Retinal pigment epithelial cell (primary cell): Measurements from ENCODE around the gene FBXL22.

Experiments
- DNase-seq: peaks from one replicate; pipeline ENCODE4 v3.0.0-alpha.2; 2010; ENCODE audit warnings: low read depth
- H3K4me3 ChIP-seq: 2 replicates; pipeline ENCODE4 v1.5.1; 2011; ENCODE audit warnings: mild to moderate bottlenecking, low read length, control low read depth, moderate library complexity
- CTCF ChIP-seq: conservative IDR thresholded peaks from 2 replicates; pipeline ENCODE4 v1.5.1; 2011; ENCODE audit warnings: low read depth, low read length, control low read depth, inconsistent platforms

FBXL22 gene

GRCh38 chr15:63593705-63594671 lies 3.2 kb upstream of the FBXL22 start:
- no peak for DNase-seq

GRCh38 chr15:63595065-63595464 lies 2.1 kb upstream of the FBXL22 start:
- no peak for DNase-seq
- H3K4me3 ChIP-seq, result no peak overlapping the region
- TF ChIP-seq CTCF, result no peak

More at GRCh38 chr15:63593705-63594671, 3.2 kb upstream of the FBXL22 start:
- TF ChIP-seq CTCF, result no peak
- H3K4me3 ChIP-seq, result no peak overlapping the region

GRCh38 chr15:63595688-63596087 lies 1.5 kb upstream of the FBXL22 start:
- DNase-seq, result no peak
- TF ChIP-seq CTCF, result no peak
- H3K4me3 ChIP-seq, result no peak overlapping the region

GRCh38 chr15:63596676-63597037 lies 530 bp upstream of the FBXL22 start:
- no peak for DNase-seq
- no peak for TF ChIP-seq CTCF
- no peak overlapping the region for H3K4me3 ChIP-seq

GRCh38 chr15:63597821-63598220 lies 634 bp downstream of the FBXL22 start:
- H3K4me3 ChIP-seq, result no peak overlapping the region
- no peak for TF ChIP-seq CTCF
- DNase-seq, result no peak

GRCh38 chr15:63598473-63599400 lies 1.6 kb downstream of the FBXL22 start:
- no peak for DNase-seq
- TF ChIP-seq CTCF, result no peak
- no peak overlapping the region for H3K4me3 ChIP-seq
